HepG2 (cell line): Measurements from ENCODE around the gene NPEPL1. TPM values are rescaled to one million over a fixed set of nuclear protein-coding genes. Genes with fewer than 3 reads are reported as not detected.

Experiments used
- CREM ChIP-seq, 2 experiments: sonication (generic) in 1 of 2; formaldehyde crosslinking in 1 of 2; IDR thresholded peaks; 2 replicates each; pipeline versions ENCODE4 v1.4.0 to v1.6.1; 2016 to 2020; ENCODE audit warnings: antibody characterized with exemption in 1 of 2, mild to moderate bottlenecking in 1 of 2, missing genetic modification reagents in 1 of 2
- FOXK1 ChIP-seq: sonication (generic); formaldehyde crosslinking; IDR thresholded peaks from 2 replicates; pipeline ENCODE4 v1.4.0; 2020; ENCODE audit warnings: low read depth, missing genetic modification reagents, borderline replicate concordance
- HDAC1 ChIP-seq: sonication (generic); formaldehyde crosslinking; IDR thresholded peaks from 2 replicates; pipeline ENCODE4 v1.5.1; 2020; ENCODE audit warnings: mild to moderate bottlenecking, missing genetic modification reagents
- MXI1 ChIP-seq: IDR thresholded peaks from 3 replicates; pipeline ENCODE4 v1.6.1; 2012; ENCODE audit warnings: low read depth, low read length, inconsistent platforms, borderline replicate concordance
- NR1H2 ChIP-seq: sonication (generic); formaldehyde crosslinking; IDR thresholded peaks from 2 replicates; pipeline ENCODE4 v1.8.1; 2022; ENCODE audit warnings: low read depth, missing genetic modification reagents, borderline replicate concordance
- RARA ChIP-seq: IDR thresholded peaks from 2 replicates; pipeline ENCODE4 v1.6.1; 2016; ENCODE audit warnings: missing genetic modification reagents, missing compliant biosample characterization
- SNAPC4 ChIP-seq: sonication (generic); formaldehyde crosslinking; IDR thresholded peaks from 2 replicates; pipeline ENCODE4 v1.4.0; 2020; ENCODE audit warnings: mild to moderate bottlenecking, missing genetic modification reagents
- SRSF1 ChIP-seq: fragments of 200-400 bp; formaldehyde crosslinking; optimal IDR thresholded peaks from 2 replicates; pipeline ENCODE3; 2017; ENCODE audit warnings: mild to moderate bottlenecking, low read depth, low read length, moderate library complexity
- TAF1 ChIP-seq: sonication (generic); formaldehyde crosslinking; IDR thresholded peaks from 2 replicates; pipeline ENCODE4 v1.4.0; 2020; ENCODE audit warnings: missing genetic modification reagents
- TCF7 ChIP-seq: sonication (generic); IDR thresholded peaks from 2 replicates; pipeline ENCODE4 v1.6.1; 2016; ENCODE audit warnings: antibody characterized with exemption, low read depth
- THAP11 ChIP-seq: IDR thresholded peaks from 2 replicates; pipeline ENCODE4 v1.6.1; 2016; ENCODE audit warnings: missing biosample characterization, missing genetic modification reagents
- WIZ ChIP-seq: sonication (generic); formaldehyde crosslinking; IDR thresholded peaks from 2 replicates; pipeline ENCODE4 v1.5.1; 2020; ENCODE audit warnings: mild to moderate bottlenecking, missing genetic modification reagents
- ZFP36L1 ChIP-seq: sonication (generic); formaldehyde crosslinking; IDR thresholded peaks from 2 replicates; pipeline ENCODE4 v1.8.0; 2022; ENCODE audit warnings: mild to moderate bottlenecking, missing genetic modification reagents, moderate library complexity
- ZFP36L2 ChIP-seq: sonication (generic); formaldehyde crosslinking; IDR thresholded peaks from 2 replicates; pipeline ENCODE4 v1.4.0; 2020; ENCODE audit warnings: missing genetic modification reagents
- ZNF207 ChIP-seq: fragments of 450-650 bp; IDR thresholded peaks from 2 replicates; pipeline ENCODE4 v1.6.1; 2016; ENCODE audit warnings: antibody characterized with exemption, borderline replicate concordance
- ZNF260 ChIP-seq: sonication (generic); formaldehyde crosslinking; IDR thresholded peaks from 2 replicates; pipeline ENCODE4 v1.4.0; 2020; ENCODE audit warnings: missing genetic modification reagents, low read depth, mild to moderate bottlenecking, borderline replicate concordance
- ZSCAN30 ChIP-seq: sonication (generic); formaldehyde crosslinking; IDR thresholded peaks from 2 replicates; pipeline ENCODE4 v1.5.0; 2020; ENCODE audit warnings: mild to moderate bottlenecking, missing genetic modification reagents
- polyA plus RNA-seq, 8 experiments: library from polyadenylated mRNA; depleted of rRNA in 3 of 8; stranded (reverse) in 7 of 8; unstranded in 1 of 8; fragments of >200 nt; fragmentation: Illumina TruSeq in 4 of 8; extraction: Trizol in 4 of 8; gene quantifications; 2 replicates each; pipeline versions ENCODE4 v1.2.1 to v1.2.3, GENCODE V29; 2011 to 2016; ENCODE audit warnings: low read depth in 4 of 8, missing spikeins in 1 of 8, mixed read lengths in 1 of 8; ENCODE audit not compliant: insufficient read depth in 1 of 8
- total RNA-seq, 5 experiments: library from RNA; depleted of rRNA; stranded (reverse); fragments of >200 nt; fragmentation: Illumina TruSeq; extraction: Trizol; gene quantifications; 2 replicates each; pipeline ENCODE4 v1.2.3, GENCODE V29; 2016; ENCODE audit warnings: low read depth in 1 of 5
- TF ChIP-seq, protein P1 (sequence below): sonication (generic); formaldehyde crosslinking; IDR thresholded peaks from 2 replicates; pipeline ENCODE4 v1.4.0; 2020; ENCODE audit warnings: low read depth, missing genetic modification reagents
- TF ChIP-seq, protein P2 (sequence below): sonication (generic); formaldehyde crosslinking; IDR thresholded peaks from 2 replicates; pipeline ENCODE4 v1.4.0; 2020; ENCODE audit warnings: mild to moderate bottlenecking, missing genetic modification reagents

Gene NPEPL1
- total and polyA plus RNA-seq, 2 of the 13 experiments (the other 11 are each of a cell fraction or from before 2014, with no cell fraction given) = 4.1 to 7.5 TPM

DNA sequence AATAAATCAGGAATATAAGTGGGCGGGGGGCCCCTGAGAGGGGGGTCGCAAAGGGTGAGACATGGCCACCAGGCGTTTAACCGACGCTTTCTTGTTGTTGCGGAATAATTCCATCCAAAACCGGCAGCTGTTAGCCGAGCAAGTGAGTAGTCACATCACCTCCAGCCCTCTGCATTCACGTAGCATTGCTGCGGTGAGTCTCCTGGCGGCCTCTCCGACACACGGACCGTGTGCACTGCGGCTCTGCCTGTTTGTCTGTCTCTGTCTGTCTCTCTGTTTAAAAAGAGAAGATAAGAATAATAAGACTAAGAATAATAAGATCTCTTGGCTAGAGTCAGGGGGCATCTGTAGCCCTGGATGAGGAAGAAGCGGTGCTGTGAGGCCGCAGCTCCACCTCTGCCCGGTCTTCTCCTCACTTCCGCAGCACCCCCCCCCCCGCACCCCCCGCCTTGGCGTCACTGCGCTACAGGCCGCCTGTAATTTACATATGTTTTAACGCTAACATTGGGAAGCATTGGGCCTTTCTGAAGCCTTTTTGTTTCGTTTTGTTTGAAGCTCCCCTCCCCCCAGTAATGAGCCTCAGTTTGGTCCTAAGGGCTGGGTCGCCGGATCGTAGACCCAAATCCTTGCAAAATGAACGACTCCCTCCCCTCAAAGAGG is 40.5 kb upstream of the NPEPL1 start (continued):
- TF ChIP-seq, protein P1, sequence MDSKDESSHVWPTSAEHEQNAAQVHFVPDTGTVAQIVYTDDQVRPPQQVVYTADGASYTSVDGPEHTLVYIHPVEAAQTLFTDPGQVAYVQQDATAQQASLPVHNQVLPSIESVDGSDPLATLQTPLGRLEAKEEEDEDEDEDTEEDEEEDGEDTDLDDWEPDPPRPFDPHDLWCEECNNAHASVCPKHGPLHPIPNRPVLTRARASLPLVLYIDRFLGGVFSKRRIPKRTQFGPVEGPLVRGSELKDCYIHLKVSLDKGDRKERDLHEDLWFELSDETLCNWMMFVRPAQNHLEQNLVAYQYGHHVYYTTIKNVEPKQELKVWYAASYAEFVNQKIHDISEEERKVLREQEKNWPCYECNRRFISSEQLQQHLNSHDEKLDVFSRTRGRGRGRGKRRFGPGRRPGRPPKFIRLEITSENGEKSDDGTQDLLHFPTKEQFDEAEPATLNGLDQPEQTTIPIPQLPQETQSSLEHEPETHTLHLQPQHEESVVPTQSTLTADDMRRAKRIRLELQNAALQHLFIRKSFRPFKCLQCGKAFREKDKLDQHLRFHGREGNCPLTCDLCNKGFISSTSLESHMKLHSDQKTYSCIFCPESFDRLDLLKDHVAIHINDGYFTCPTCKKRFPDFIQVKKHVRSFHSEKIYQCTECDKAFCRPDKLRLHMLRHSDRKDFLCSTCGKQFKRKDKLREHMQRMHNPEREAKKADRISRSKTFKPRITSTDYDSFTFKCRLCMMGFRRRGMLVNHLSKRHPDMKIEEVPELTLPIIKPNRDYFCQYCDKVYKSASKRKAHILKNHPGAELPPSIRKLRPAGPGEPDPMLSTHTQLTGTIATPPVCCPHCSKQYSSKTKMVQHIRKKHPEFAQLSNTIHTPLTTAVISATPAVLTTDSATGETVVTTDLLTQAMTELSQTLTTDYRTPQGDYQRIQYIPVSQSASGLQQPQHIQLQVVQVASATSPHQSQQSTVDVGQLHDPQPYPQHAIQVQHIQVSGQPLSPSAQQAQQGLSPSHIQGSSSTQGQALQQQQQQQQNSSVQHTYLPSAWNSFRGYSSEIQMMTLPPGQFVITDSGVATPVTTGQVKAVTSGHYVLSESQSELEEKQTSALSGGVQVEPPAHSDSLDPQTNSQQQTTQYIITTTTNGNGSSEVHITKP (CRISPR knock-in tag) = 0 out of 2 replicates have a peak, but pooled peaks have one; percentile 37
- TF ChIP-seq THAP11 (CRISPR knock-in tag) = 0 out of 2 replicates have a peak, but pooled peaks have one; percentile 15
- TF ChIP-seq, protein P2, sequence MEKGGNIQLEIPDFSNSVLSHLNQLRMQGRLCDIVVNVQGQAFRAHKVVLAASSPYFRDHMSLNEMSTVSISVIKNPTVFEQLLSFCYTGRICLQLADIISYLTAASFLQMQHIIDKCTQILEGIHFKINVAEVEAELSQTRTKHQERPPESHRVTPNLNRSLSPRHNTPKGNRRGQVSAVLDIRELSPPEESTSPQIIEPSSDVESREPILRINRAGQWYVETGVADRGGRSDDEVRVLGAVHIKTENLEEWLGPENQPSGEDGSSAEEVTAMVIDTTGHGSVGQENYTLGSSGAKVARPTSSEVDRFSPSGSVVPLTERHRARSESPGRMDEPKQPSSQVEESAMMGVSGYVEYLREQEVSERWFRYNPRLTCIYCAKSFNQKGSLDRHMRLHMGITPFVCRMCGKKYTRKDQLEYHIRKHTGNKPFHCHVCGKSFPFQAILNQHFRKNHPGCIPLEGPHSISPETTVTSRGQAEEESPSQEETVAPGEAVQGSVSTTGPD (CRISPR knock-in tag) = 0 out of 2 replicates have a peak, but pooled peaks have one; percentile 48
- no peak for TF ChIP-seq ZNF260 (CRISPR knock-in tag)
- TF ChIP-seq CREM (IDR thresholded peaks at IDR 0.05) = peak; percentile 60
- TF ChIP-seq CREM (CRISPR knock-in tag; IDR thresholded peaks at IDR 0.05) = no peak
- TF ChIP-seq MXI1 = no peak
- peak; percentile 24; the same call in 1 of the 2 replicates for TF ChIP-seq ZFP36L2
- 0 out of 2 replicates have a peak, but pooled peaks have one; percentile 11 for TF ChIP-seq ZSCAN30 (CRISPR knock-in tag)
- TF ChIP-seq FOXK1 (CRISPR knock-in tag) = 0 out of 2 replicates have a peak, but pooled peaks have one; percentile 6
- 0 out of 2 replicates have a peak, but pooled peaks have one; percentile 22 for TF ChIP-seq WIZ (CRISPR knock-in tag)
- TF ChIP-seq TCF7 = no peak
- TF ChIP-seq TAF1 = peak; percentile 47; the same call in 1 of the 2 replicates
- 0 out of 2 replicates have a peak, but pooled peaks have one; percentile 37 for TF ChIP-seq NR1H2 (CRISPR knock-in tag)
- TF ChIP-seq SNAPC4 (CRISPR knock-in tag) = no peak
- no peak for TF ChIP-seq SRSF1
- TF ChIP-seq ZFP36L1 (CRISPR knock-in tag) = no peak
- 0 out of 2 replicates have a peak, but pooled peaks have one; percentile 8 for TF ChIP-seq RARA (CRISPR knock-in tag)
- TF ChIP-seq HDAC1 (CRISPR knock-in tag) = peak; percentile 58
- no peak for TF ChIP-seq ZNF207
